H1 (cell line): ENCODE data around the gene CIAO2B. TPM values are rescaled to one million over a fixed set of nuclear protein-coding genes. Genes with fewer than 3 reads are reported as not detected.

Experiments used
- CTCF ChIA-PET: fragments of 300-600 bp; sonication (Branson Sonifier 250); formaldehyde crosslinking; loops from one replicate; lab custom pipeline; 2021; ENCODE audit not compliant: partially characterized antibody; lab: Charles Lee
- POLR2A ChIA-PET: fragments of 300-600 bp; sonication (Branson Sonifier 250); formaldehyde crosslinking; loops from one replicate; lab custom pipeline; 2021; ENCODE audit warnings: inconsistent platforms; ENCODE audit not compliant: partially characterized antibody; lab: Charles Lee
- DNase-seq, 2 experiments: peaks; one replicate each; pipeline versions ENCODE4 v3.0.0 to v3.0.0-alpha.2; 2010 to 2022; ENCODE audit warnings: low spot score in 2 of 2, low read depth in 1 of 2, mixed read lengths in 1 of 2
- FAIRE-seq: peaks from 2 replicates; lab custom pipeline; 2011; peaks lifted over from hg19 to GRCh38; lab: Jason Lieb, UNC
- H2AFZ ChIP-seq: 2 replicates; pipeline ENCODE4 v1.8.1; 2012; ENCODE audit warnings: low read length, inconsistent platforms
- H2AK5ac ChIP-seq: 2 replicates; pipeline ENCODE4 v1.6.1; 2013; ENCODE audit warnings: low read depth, low read length
- H2BK120ac ChIP-seq: replicated peaks from 2 replicates; pipeline ENCODE3; 2013; ENCODE audit warnings: low read depth, low read length, inconsistent platforms
- H2BK12ac ChIP-seq: 2 replicates; pipeline ENCODE4 v1.6.1; 2013; ENCODE audit warnings: low read depth, low read length
- H2BK15ac ChIP-seq: 2 replicates; pipeline ENCODE4 v1.6.1; 2013; ENCODE audit warnings: low read length
- H2BK20ac ChIP-seq: 2 replicates; pipeline ENCODE4 v1.6.1; 2013; ENCODE audit warnings: low read length
- H2BK5ac ChIP-seq: 2 replicates; pipeline ENCODE4 v1.6.1; 2013; ENCODE audit warnings: low read depth, low read length
- H3K14ac ChIP-seq: 2 replicates; pipeline ENCODE4 v1.6.1; 2013; ENCODE audit warnings: inconsistent platforms; ENCODE audit not compliant: insufficient read length
- H3K18ac ChIP-seq: 2 replicates; pipeline ENCODE4 v1.6.1; 2013; ENCODE audit warnings: low read length; ENCODE audit errors: extremely low read depth
- H3K23ac ChIP-seq: 2 replicates; pipeline ENCODE4 v1.6.1; 2013; ENCODE audit warnings: inconsistent platforms; ENCODE audit not compliant: insufficient read length
- H3K23me2 ChIP-seq: 2 replicates; pipeline ENCODE4 v1.6.1; 2013; ENCODE audit warnings: low read depth, low read length
- H3K27ac ChIP-seq: 2 replicates; pipeline ENCODE4 v1.6.1; 2011; ENCODE audit warnings: low read depth, low read length, inconsistent platforms
- H3K27me3 ChIP-seq, 4 experiments: replicated peaks in 1 of 4; 1 replicate in 1 of 4; 2 replicates in 3 of 4; pipeline versions ENCODE4 v1.6.1 to v1.8.1; 2011 to 2013; ENCODE audit warnings: low read length in 3 of 4, mild to moderate bottlenecking in 3 of 4, inconsistent platforms in 2 of 4, mixed read lengths in 2 of 4, moderate library complexity in 1 of 4; ENCODE audit not compliant: control insufficient read depth in 3 of 4, insufficient read depth in 3 of 4; ENCODE audit errors: extremely low read depth in 1 of 4
- H3K36me3 ChIP-seq, 4 experiments: 2 replicates each; pipeline versions ENCODE4 v1.6.1 to v1.8.1; 2011 to 2013; ENCODE audit warnings: mild to moderate bottlenecking in 4 of 4, low read length in 3 of 4, moderate library complexity in 2 of 4, control low read depth in 1 of 4, inconsistent platforms in 1 of 4; ENCODE audit not compliant: insufficient read depth in 4 of 4, control insufficient read depth in 2 of 4
- H3K4ac ChIP-seq: replicated peaks from 2 replicates; pipeline ENCODE3; 2013; ENCODE audit warnings: low read length, low read depth, mixed read lengths, inconsistent platforms; ENCODE audit not compliant: insufficient read length
- H3K4me1 ChIP-seq, 4 experiments: replicated peaks in 1 of 4; 1 replicate in 1 of 4; 2 replicates in 3 of 4; pipeline versions ENCODE4 v1.6.1 to v1.8.1; 2011 to 2013; ENCODE audit warnings: low read length in 3 of 4, inconsistent platforms in 2 of 4, mixed read lengths in 1 of 4; ENCODE audit not compliant: insufficient read depth in 4 of 4, control insufficient read depth in 3 of 4
- H3K4me2 ChIP-seq, 2 experiments: 2 replicates each; pipeline versions ENCODE4 v1.6.1 to v1.8.1; 2011 to 2013; ENCODE audit warnings: low read depth in 2 of 2, low read length in 2 of 2, control low read depth in 1 of 2, inconsistent platforms in 1 of 2, mild to moderate bottlenecking in 1 of 2; ENCODE audit not compliant: insufficient read depth in 1 of 2
- H3K4me3 ChIP-seq, 4 experiments: fragments of 200-600, 300-600 bp in 1 of 4; sonication (generic), shearing (Covaris generic), sonication (Bioruptor Twin) in 1 of 4; 2 replicates each; pipeline versions ENCODE4 v1.5.1 to v1.8.1; 2011 to 2016; ENCODE audit warnings: low read length in 4 of 4, low read depth in 3 of 4, control low read depth in 2 of 4, inconsistent platforms in 2 of 4, mild to moderate bottlenecking in 2 of 4, mixed read lengths in 1 of 4, moderate library complexity in 1 of 4; ENCODE audit not compliant: insufficient read depth in 2 of 4; ENCODE audit errors: extremely low read depth in 1 of 4
- H3K56ac ChIP-seq: replicated peaks from 2 replicates; pipeline ENCODE3; 2013; ENCODE audit warnings: low read depth, mild to moderate bottlenecking, mixed read lengths, low read length, inconsistent platforms; ENCODE audit not compliant: insufficient read length
- H3K79me1 ChIP-seq: 2 replicates; pipeline ENCODE4 v1.6.1; 2013; ENCODE audit warnings: low read depth, low read length, control low read depth
- H3K79me2 ChIP-seq, 2 experiments: 2 replicates each; pipeline versions ENCODE4 v1.6.1 to v1.8.1; 2012 to 2013; ENCODE audit warnings: low read length in 2 of 2, mild to moderate bottlenecking in 2 of 2, inconsistent platforms in 1 of 2; ENCODE audit not compliant: insufficient read depth in 2 of 2, control insufficient read depth in 1 of 2
- H3K9ac ChIP-seq, 4 experiments: replicated peaks in 1 of 4; 1 replicate in 1 of 4; 2 replicates in 3 of 4; pipeline versions ENCODE4 v1.6.1 to v1.8.1; 2011 to 2013; ENCODE audit warnings: low read depth in 3 of 4, low read length in 3 of 4, control low read depth in 2 of 4, mild to moderate bottlenecking in 2 of 4, moderate library complexity in 2 of 4, inconsistent platforms in 1 of 4; ENCODE audit errors: extremely low read depth in 1 of 4
- H3K9me3 ChIP-seq, 2 experiments: 2 replicates each; pipeline versions ENCODE4 v1.6.1 to v1.8.1; 2012 to 2013; ENCODE audit warnings: mild to moderate bottlenecking in 2 of 2, moderate library complexity in 2 of 2, control low read depth in 1 of 2, inconsistent platforms in 1 of 2, low read depth in 1 of 2, low read length in 1 of 2, mixed read lengths in 1 of 2; ENCODE audit not compliant: insufficient read depth in 2 of 2
- H4K20me1 ChIP-seq, 2 experiments: replicated peaks in 1 of 2; 2 replicates each; pipeline versions ENCODE3 to v1.8.1; 2011 to 2013; ENCODE audit warnings: inconsistent platforms in 2 of 2, low read length in 2 of 2, mild to moderate bottlenecking in 1 of 2; ENCODE audit not compliant: insufficient read depth in 2 of 2, control insufficient read depth in 1 of 2
- H4K5ac ChIP-seq: 2 replicates; pipeline ENCODE4 v1.6.1; 2013; ENCODE audit warnings: low read length, low read depth, mixed read lengths, inconsistent platforms; ENCODE audit not compliant: insufficient read length
- H4K8ac ChIP-seq: 2 replicates; pipeline ENCODE4 v1.8.0; 2013; ENCODE audit warnings: mild to moderate bottlenecking, moderate library complexity, low read length, inconsistent platforms; ENCODE audit not compliant: insufficient read depth; ENCODE audit errors: extremely low read depth
- H4K91ac ChIP-seq: replicated peaks from 2 replicates; pipeline ENCODE3; 2013; ENCODE audit warnings: low read length, mixed read lengths, inconsistent platforms; ENCODE audit not compliant: insufficient read length
- CBX8 ChIP-seq: fragments of 300-800, 300-1000 bp; sonication (generic); IDR thresholded peaks from 2 replicates; pipeline ENCODE4 v1.7.1; 2016; ENCODE audit warnings: low read depth, low read length, borderline replicate concordance
- E2F6 ChIP-seq: IDR thresholded peaks from 2 replicates; pipeline ENCODE4 v1.6.1; 2012; ENCODE audit warnings: inconsistent platforms
- HDAC2 ChIP-seq, 2 experiments: fragments of 300-600 bp in 1 of 2; sonication (generic) in 1 of 2; IDR thresholded peaks; 2 replicates each; pipeline ENCODE4 v1.6.1; 2011 to 2012; ENCODE audit warnings: low read depth in 2 of 2, low read length in 2 of 2, mild to moderate bottlenecking in 2 of 2, moderate library complexity in 2 of 2, borderline replicate concordance in 1 of 2, inconsistent platforms in 1 of 2
- TEAD4 ChIP-seq: IDR thresholded peaks from 2 replicates; pipeline ENCODE4 v1.6.1; 2012; ENCODE audit warnings: low read depth, low read length, inconsistent platforms, mixed read lengths
- WGBS, 2 experiments: shearing (Covaris generic) in 1 of 2; methylation state at CpG; one replicate each; pipeline versions ENCODE4 v1.1.6 to v1.1.7; 2013 to 2015; ENCODE audit warnings: low lambda C conversion rate in 2 of 2, mixed read lengths in 2 of 2, inconsistent platforms in 1 of 2, low coverage in 1 of 2, missing lambda C conversion rate in 1 of 2; ENCODE audit not compliant: insufficient replicate concordance in 2 of 2, insufficient coverage in 1 of 2, insufficient read length in 1 of 2; ENCODE audit errors: extremely low coverage in 1 of 2, missing lambda C conversion rate in 1 of 2; 5-methylcytosine and 5-hydroxymethylcytosine counted together
- polyA plus RNA-seq, 7 experiments: library from polyadenylated mRNA; depleted of rRNA in 3 of 7; stranded (reverse) in 5 of 7; unstranded in 2 of 7; fragments of >200 nt in 5 of 7; fragments of 200-250 nt in 2 of 7; gene quantifications; 1 replicate in 5 of 7; 2 replicates in 1 of 7; 4 replicates in 1 of 7; pipeline versions ENCODE4 v1.2.1 to v1.2.3, GENCODE V29; 2011 to 2013; ENCODE audit warnings: missing spikeins in 2 of 7, mixed read lengths in 2 of 7
- total RNA-seq: library from RNA; stranded (reverse); fragmentation: NEBNext Ultra II Directional; extraction: Animal tissue kit (Norgen Biotek cat#: 25700); gene quantifications from 2 replicates; pipeline ENCODE4 v1.2.1, GENCODE V29; 2021

The CIAO2B gene
- total and polyA plus RNA-seq, 2 of the 8 experiments (the other 6 are each of a cell fraction or from before 2014, with no cell fraction given), result 65.6 to 248 TPM

DNA sequence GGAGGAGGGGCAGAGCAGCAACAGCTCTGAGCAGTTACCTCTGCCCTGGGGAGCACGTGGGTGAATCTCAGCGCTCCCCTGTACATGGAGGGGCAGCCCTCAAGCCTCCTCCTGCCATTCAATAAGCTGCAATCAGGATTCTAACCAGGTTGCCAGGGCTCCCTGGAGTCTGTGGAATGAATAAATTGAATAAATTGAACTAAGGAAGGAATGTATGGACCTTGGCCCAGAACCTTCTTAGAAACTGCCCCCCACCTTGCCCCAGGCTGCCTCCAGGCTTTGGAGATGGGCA, 14.0 kb downstream of the CIAO2B start:
- ChIA-PET CTCF (interaction anchor here (0.8 to 42.0 kb wide), 5 partner anchors 5 to 92 kb away, joined by 3 to 1009 read pairs (median 5); partner anchors contain the start of genes CDH16, PDP2 and RRAD), POLR2A (interaction anchor here (1.3 kb wide), 2 partner anchors 13 to 16 kb away, joined by 3 read pairs; no protein-coding TSS in a partner anchor)
- Histone ChIP-seq H3K9me3 (no peaks in the 10 kb centered on the region), H2AFZ (no peak overlapping the region), H4K91ac (no peak overlapping the region), H3K4me1 (no peaks in the 10 kb centered on the region; a peak in 1 of 7 replicates), H3K23ac (no peak overlapping the region), H2BK5ac (no peak overlapping the region), H4K20me1 (peaks cover 0 to 4% of the 10 kb centered on the region in 2 experiments), H3K4me2 (no peak overlapping the region), H3K27me3 (peaks cover 9 to 24% (median 18%) of the 10 kb centered on the region in 4 experiments; a peak in 6 of 7 replicates), H3K56ac (no peak overlapping the region), H4K8ac (no peak overlapping the region), H3K4ac (no peak overlapping the region), H3K14ac (no peak overlapping the region), H2BK120ac (no peak overlapping the region), H3K23me2 (peaks cover 3% of the 10 kb centered on the region; the same call in 1 of the 2 replicates), H2BK12ac (no peak overlapping the region), H2AK5ac (no peak overlapping the region), H3K79me2 (no peaks in the 10 kb centered on the region), H4K5ac (no peak overlapping the region), H3K79me1 (peaks cover 2% of the 10 kb centered on the region; the same call in 1 of the 2 replicates), H3K4me3 (no peak overlapping the region), H3K18ac (no peak overlapping the region), H2BK15ac (no peak overlapping the region), H3K9ac (no peak overlapping the region), H2BK20ac (no peak overlapping the region), H3K27ac (no peak overlapping the region), H3K36me3 (no peaks in the 10 kb centered on the region)
- no peak for FAIRE-seq
- DNase-seq, result no peak
- WGBS, 2 experiments, result 71% methylated on average over 2 of the region's 2 CpGs; no CpG with 5 or more reads in 1 of the 2 experiments
- TF ChIP-seq E2F6 (no peak), HDAC2 (IDR thresholded peaks at IDR 0.05; ENCODE audit: borderline replicate concordance in 1 of 2, low read depth in 2 of 2, low read length in 2 of 2) (no peak), TEAD4 (no peak), CBX8 (no peak)
